MCF 10A (cell line): ENCODE data around the gene TIMM17B. TPM values are rescaled to one million over a fixed set of nuclear protein-coding genes. Genes with fewer than 3 reads are reported as not detected.

Experiments
- BruUV-seq: library from RNA; stranded (reverse); fragments of 400-500 nt; replicated peaks from 2 replicates; lab custom pipeline; 2021; lab: Mats Ljungman, UMichigan
- CTCF ChIA-PET: fragments of 300-600 bp; sonication (Branson Sonifier 250); formaldehyde crosslinking; extraction: SDS; loops from one replicate; lab custom pipeline; 2021; ENCODE audit warnings: antibody characterized with exemption, inconsistent platforms; lab: Yijun Ruan, JAX
- POLR2A ChIA-PET: fragments of 300-600, 350-650 bp; sonication (Branson Sonifier 250); formaldehyde crosslinking; extraction: SDS; loops from one replicate; lab custom pipeline; 2020; ENCODE audit warnings: antibody characterized with exemption, inconsistent platforms; lab: Yijun Ruan, JAX
- DNase-seq: peaks from one replicate; pipeline ENCODE4 v3.0.0-alpha.2; 2018; ENCODE audit not compliant: unreplicated experiment
- H3K27ac Mint-ChIP-seq: one replicate; pipeline ENCODE4 v1.8.0; 2022; ENCODE audit warnings: mild to moderate bottlenecking, low read depth, mixed read lengths; ENCODE audit not compliant: unreplicated experiment
- H3K27me3 Mint-ChIP-seq: one replicate; pipeline ENCODE4 v1.8.0; 2022; ENCODE audit warnings: mixed read lengths; ENCODE audit not compliant: insufficient read depth, unreplicated experiment
- H3K36me3 Mint-ChIP-seq: one replicate; pipeline ENCODE4 v1.8.0; 2022; ENCODE audit warnings: mild to moderate bottlenecking, moderate library complexity, mixed read lengths; ENCODE audit not compliant: insufficient read depth, unreplicated experiment
- H3K4me1 Mint-ChIP-seq: one replicate; pipeline ENCODE4 v1.8.0; 2022; ENCODE audit warnings: mixed read lengths; ENCODE audit not compliant: insufficient read depth, unreplicated experiment
- H3K4me3 Mint-ChIP-seq: one replicate; pipeline ENCODE4 v1.8.0; 2022; ENCODE audit warnings: mild to moderate bottlenecking, moderate library complexity, mixed read lengths; ENCODE audit not compliant: unreplicated experiment
- H3K9me3 Mint-ChIP-seq: one replicate; pipeline ENCODE4 v1.8.0; 2022; ENCODE audit warnings: mixed read lengths; ENCODE audit not compliant: unreplicated experiment
- intact Hi-C: fragments of 100-400 bp; cut with micrococcal nuclease; formaldehyde crosslinking; loops from 2 replicates; pipeline ENCODE4 v1.14.1; 2022
- total RNA-seq: library from RNA; stranded (reverse); gene quantifications from 2 replicates; pipeline ENCODE4 v1.2.3, GENCODE V29; 2022
- TF ChIP-seq, protein P1 (sequence below): fragments of 200-600 bp; IDR thresholded peaks from one replicate; pipeline ENCODE4 v1.8.0; 2022; ENCODE audit warnings: antibody characterized with exemption, mild to moderate bottlenecking; ENCODE audit not compliant: unreplicated experiment

TIMM17B gene
- total RNA-seq, 1 experiment from 2014 or later: 73.7 TPM

DNA sequence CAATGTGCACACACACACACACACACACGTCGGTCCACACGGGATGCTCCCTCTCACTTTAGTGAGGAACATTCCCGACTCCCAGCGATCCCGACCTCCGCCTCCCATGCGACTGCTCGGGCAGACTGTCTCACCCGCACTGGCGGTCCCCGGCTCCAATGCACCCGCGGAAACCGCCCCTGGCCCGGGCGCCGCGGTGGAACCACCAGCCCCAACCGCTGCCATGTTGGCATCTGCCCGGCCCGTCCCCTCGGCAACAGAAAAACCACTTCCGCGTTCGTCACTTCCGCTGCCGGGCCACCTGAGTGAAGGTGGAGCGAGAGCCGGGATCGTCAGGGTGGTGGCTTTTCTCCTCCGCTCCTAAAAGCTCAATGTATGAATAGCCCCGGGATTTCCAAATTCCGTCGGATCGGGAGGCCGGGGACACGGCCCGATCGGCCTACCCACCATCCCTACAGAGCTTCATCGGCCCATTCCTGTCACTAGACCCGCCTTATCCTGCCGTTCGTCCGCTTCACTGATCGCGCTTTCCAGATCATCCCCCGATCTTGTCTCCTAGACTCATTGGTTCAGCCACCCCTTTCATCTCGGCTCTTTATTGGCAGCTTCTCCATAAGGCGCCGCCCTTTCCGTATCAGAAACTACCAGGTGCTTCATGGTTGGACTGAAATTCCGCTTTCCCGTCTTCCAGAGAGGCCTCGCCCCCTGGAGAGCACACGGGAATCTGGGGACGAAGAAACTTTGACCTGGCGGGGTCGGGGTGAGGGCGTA lies 14.0 kb upstream of the TIMM17B start, which contains the start of gene SLC35A2:
Gene SLC35A2 (minus strand): TSS at position 235 of the 771 bp plus-strand sequence. CDS start 10 bp downstream, at position 225.
- TF ChIP-seq, protein P1, sequence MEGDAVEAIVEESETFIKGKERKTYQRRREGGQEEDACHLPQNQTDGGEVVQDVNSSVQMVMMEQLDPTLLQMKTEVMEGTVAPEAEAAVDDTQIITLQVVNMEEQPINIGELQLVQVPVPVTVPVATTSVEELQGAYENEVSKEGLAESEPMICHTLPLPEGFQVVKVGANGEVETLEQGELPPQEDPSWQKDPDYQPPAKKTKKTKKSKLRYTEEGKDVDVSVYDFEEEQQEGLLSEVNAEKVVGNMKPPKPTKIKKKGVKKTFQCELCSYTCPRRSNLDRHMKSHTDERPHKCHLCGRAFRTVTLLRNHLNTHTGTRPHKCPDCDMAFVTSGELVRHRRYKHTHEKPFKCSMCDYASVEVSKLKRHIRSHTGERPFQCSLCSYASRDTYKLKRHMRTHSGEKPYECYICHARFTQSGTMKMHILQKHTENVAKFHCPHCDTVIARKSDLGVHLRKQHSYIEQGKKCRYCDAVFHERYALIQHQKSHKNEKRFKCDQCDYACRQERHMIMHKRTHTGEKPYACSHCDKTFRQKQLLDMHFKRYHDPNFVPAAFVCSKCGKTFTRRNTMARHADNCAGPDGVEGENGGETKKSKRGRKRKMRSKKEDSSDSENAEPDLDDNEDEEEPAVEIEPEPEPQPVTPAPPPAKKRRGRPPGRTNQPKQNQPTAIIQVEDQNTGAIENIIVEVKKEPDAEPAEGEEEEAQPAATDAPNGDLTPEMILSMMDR: no peak
- BruUV-seq: no TSS peak
- DNase-seq: peak; percentile 79
- H3K36me3 Mint-ChIP-seq: peaks cover 48% of the 10 kb centered on the region
- H3K27ac Mint-ChIP-seq: peak within 1 kb of the TSS; percentile 99
- intact Hi-C loops: loop anchor here (5.0 kb wide), 2 partner anchors 44 to 149 kb away; partner anchors contain the start of gene GLOD5
- peaks cover 17% of the 10 kb centered on the region for H3K4me1 Mint-ChIP-seq
- POLR2A ChIA-PET: interaction anchor here (0.7 to 2.6 kb wide), 16 partner anchors 8 to 337 kb away, joined by 3 to 57 read pairs (median 4); partner anchors contain the start of genes HDAC6, OTUD5, PQBP1 and RBM3
- H3K9me3 Mint-ChIP-seq: peaks cover 15% of the 10 kb centered on the region
- H3K4me3 Mint-ChIP-seq: peak within 1 kb of the TSS; percentile 91
- CTCF ChIA-PET: interaction anchor here (0.7 to 1.4 kb wide), 7 partner anchors 8 to 150 kb away, joined by 3 to 6 read pairs (median 4); partner anchors contain the start of genes PQBP1 and TIMM17B
- no peaks in the 10 kb centered on the region for H3K27me3 Mint-ChIP-seq

DNA sequence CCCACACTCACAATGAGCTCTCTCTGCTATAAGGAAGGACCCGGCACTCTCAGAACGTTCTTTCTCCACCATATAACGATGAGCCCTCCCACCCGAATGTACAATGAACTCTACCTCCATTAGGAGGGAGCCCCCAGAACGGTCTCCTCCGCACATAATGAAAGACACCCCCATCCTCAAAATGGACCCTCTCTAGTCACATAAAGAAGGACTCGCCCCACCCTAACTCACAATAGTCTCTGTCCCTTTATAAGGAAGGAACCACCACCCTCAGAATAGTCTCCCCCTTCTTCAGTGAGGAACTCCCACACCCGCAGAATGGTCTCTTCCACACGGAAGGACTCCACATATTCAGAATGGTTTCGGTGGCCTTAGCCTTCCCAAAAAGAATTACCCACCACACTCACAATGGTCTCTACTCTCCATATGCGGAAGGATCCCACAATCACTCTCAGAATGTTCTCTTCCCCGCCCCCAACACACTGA lies 13.4 kb upstream of the TIMM17B start:
- DNase-seq: no peak
- TF ChIP-seq, protein P1: no peak
- H3K27me3 Mint-ChIP-seq: no peaks in the 10 kb centered on the region
- peaks cover 15% of the 10 kb centered on the region for H3K9me3 Mint-ChIP-seq
- peak overlapping the region; percentile 91 for H3K4me3 Mint-ChIP-seq
- H3K27ac Mint-ChIP-seq: peak overlapping the region; percentile 99
- POLR2A ChIA-PET: interaction anchor here (0.9 to 2.6 kb wide), 9 partner anchors 10 to 280 kb away, joined by 3 to 57 read pairs (median 5); partner anchors contain the start of genes HDAC6, PQBP1 and TIMM17B
- peaks cover 50% of the 10 kb centered on the region for H3K36me3 Mint-ChIP-seq
- intact Hi-C loops: loop anchor here (5.0 kb wide), 2 partner anchors 44 to 149 kb away; partner anchors contain the start of gene GLOD5
- H3K4me1 Mint-ChIP-seq: peaks cover 17% of the 10 kb centered on the region
- CTCF ChIA-PET: interaction anchor here (0.9 to 1.1 kb wide), 3 partner anchors 8 to 150 kb away, joined by 3 to 4 read pairs (median 4); no protein-coding TSS in a partner anchor
- BruUV-seq: no TSS peak

DNA sequence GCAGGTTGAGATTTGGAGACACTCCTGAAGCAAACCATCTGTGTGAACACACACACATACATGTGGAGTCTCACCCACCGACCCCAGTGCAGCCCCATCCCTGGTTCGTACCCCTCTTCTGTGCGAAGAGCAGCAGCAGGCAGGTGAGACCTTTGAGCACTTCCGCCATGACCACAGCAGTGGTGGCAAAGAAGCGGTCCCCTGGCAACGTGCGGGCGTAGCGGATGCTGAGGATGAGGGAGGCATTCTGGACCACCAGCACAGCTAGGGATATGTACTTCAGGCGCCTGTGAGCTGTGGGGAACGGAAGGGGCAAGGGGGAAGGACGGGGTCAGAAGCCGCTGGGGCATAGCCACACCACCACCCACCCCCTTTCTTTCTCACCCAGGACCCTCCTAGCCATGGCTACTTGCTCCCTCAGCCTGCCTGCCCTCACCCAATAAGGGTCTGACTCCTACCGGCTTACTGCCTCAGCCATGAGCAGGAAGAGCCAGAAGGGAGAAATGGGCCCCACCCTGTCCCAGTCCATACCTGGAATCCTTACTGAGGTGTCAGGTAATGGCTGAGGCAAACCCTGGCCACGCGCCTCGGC lies 12.2 kb upstream of the TIMM17B start:
- Mint-ChIP-seq H3K9me3 (peaks cover 15% of the 10 kb centered on the region), H3K4me3 (peak overlapping the region; percentile 91), H3K4me1 (peaks cover 17% of the 10 kb centered on the region), H3K27ac (no peak overlapping the region), H3K36me3 (peaks cover 55% of the 10 kb centered on the region), H3K27me3 (no peaks in the 10 kb centered on the region)
- TF ChIP-seq, protein P1: no peak
- no peak for DNase-seq
- intact Hi-C loops: loop anchor here (5.0 kb wide), 2 partner anchors 42 to 147 kb away; partner anchors contain the start of gene GLOD5
- ChIA-PET POLR2A (no interaction called here), CTCF (no interaction called here)
- BruUV-seq: no TSS peak
